ENCODE results near the gene PITPNM3.

DNA sequence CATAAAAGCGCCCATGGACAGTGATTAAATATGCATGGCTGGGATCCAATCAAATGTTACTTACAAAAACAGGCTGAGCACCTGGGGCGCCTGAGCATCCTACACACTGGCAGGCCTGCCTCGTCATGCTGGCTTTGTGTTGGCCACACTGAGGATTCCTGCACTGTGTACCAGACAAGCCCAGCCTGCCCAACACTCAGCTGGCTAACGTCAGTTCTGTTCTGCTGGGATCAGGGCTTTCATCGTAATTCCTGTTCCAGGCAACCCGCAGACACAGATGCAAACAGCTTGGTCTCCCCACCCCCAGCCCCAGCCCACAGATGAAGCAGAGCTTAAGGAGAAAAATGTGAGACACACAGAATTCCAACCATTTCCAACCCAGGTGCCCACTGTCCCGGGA lies 81.4 kb downstream of the PITPNM3 start:
- TF ChIP-seq, protein P1, sequence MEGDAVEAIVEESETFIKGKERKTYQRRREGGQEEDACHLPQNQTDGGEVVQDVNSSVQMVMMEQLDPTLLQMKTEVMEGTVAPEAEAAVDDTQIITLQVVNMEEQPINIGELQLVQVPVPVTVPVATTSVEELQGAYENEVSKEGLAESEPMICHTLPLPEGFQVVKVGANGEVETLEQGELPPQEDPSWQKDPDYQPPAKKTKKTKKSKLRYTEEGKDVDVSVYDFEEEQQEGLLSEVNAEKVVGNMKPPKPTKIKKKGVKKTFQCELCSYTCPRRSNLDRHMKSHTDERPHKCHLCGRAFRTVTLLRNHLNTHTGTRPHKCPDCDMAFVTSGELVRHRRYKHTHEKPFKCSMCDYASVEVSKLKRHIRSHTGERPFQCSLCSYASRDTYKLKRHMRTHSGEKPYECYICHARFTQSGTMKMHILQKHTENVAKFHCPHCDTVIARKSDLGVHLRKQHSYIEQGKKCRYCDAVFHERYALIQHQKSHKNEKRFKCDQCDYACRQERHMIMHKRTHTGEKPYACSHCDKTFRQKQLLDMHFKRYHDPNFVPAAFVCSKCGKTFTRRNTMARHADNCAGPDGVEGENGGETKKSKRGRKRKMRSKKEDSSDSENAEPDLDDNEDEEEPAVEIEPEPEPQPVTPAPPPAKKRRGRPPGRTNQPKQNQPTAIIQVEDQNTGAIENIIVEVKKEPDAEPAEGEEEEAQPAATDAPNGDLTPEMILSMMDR (conservative IDR thresholded peaks at IDR 0.05; ENCODE audit: low read length): no peak
- TF ChIP-seq EZH2phosphoT487 (IDR thresholded peaks at IDR 0.05; ENCODE audit: borderline replicate concordance): no peak

All from Loucy (cell line).